Calu3 (cell line): ENCODE results near the gene COL4A4. TPM values are rescaled to one million over a fixed set of nuclear protein-coding genes. Genes with fewer than 3 reads are reported as not detected.

ENCODE experiments used
- BruUV-seq: library from RNA; stranded (reverse); fragments of 400-500 nt; replicated peaks from 2 replicates; lab custom pipeline; 2021; lab: Mats Ljungman, UMichigan
- CTCF ChIA-PET: fragments of 300-600 bp; sonication (Branson Sonifier 250); formaldehyde crosslinking; loops from one replicate; lab custom pipeline; 2022; ENCODE audit warnings: antibody characterized with exemption; lab: Charles Lee
- DNase-seq: peaks from one replicate; pipeline ENCODE4 v3.0.0; 2022
- H3K27ac Mint-ChIP-seq: one replicate; pipeline ENCODE4 v1.8.0; 2022; ENCODE audit warnings: mixed read lengths; ENCODE audit not compliant: unreplicated experiment
- H3K27me3 Mint-ChIP-seq: one replicate; pipeline ENCODE4 v1.8.0; 2022; ENCODE audit warnings: mixed read lengths; ENCODE audit not compliant: unreplicated experiment
- H3K36me3 Mint-ChIP-seq: one replicate; pipeline ENCODE4 v1.8.0; 2022; ENCODE audit warnings: mild to moderate bottlenecking, moderate library complexity, mixed read lengths; ENCODE audit not compliant: insufficient read depth, unreplicated experiment
- H3K4me1 Mint-ChIP-seq: one replicate; pipeline ENCODE4 v1.8.0; 2022; ENCODE audit warnings: mild to moderate bottlenecking, low read depth, mixed read lengths; ENCODE audit not compliant: unreplicated experiment
- H3K4me3 Mint-ChIP-seq: one replicate; pipeline ENCODE4 v1.8.0; 2022; ENCODE audit warnings: mild to moderate bottlenecking, low read depth, moderate library complexity, mixed read lengths; ENCODE audit not compliant: unreplicated experiment
- H3K9me3 Mint-ChIP-seq: one replicate; pipeline ENCODE4 v1.8.0; 2022; ENCODE audit warnings: low read depth, mixed read lengths; ENCODE audit not compliant: unreplicated experiment
- CTCF ChIP-seq: fragments of 200-600 bp; IDR thresholded peaks from one replicate; pipeline ENCODE4 v1.8.0; 2022; ENCODE audit warnings: antibody characterized with exemption; ENCODE audit not compliant: unreplicated experiment
- intact Hi-C: fragments of 100-400 bp; cut with micrococcal nuclease; formaldehyde crosslinking; loops from one replicate; pipeline ENCODE4 v1.10.0; 2022; ENCODE audit not compliant: unreplicated experiment
- total RNA-seq: library from RNA; stranded (reverse); gene quantifications from 2 replicates; pipeline ENCODE4 v1.2.3, GENCODE V29; 2022

The COL4A4 gene
- total RNA-seq, 1 experiment from 2014 or later = 17.2 TPM

- Mint-ChIP-seq H3K4me1 (peaks cover 39% of the 10 kb centered on the region), H3K27ac (peak overlapping the region; percentile 64), H3K36me3 (peaks cover 22% of the 10 kb centered on the region), H3K27me3 (no peaks in the 10 kb centered on the region), H3K4me3 (peak overlapping the region; percentile 90), H3K9me3 (no peaks in the 10 kb centered on the region)
- CTCF ChIA-PET = interaction anchor here (1.0 to 1.4 kb wide), 4 partner anchors 10 to 75 kb away, joined by 3 to 5 read pairs (median 4); no protein-coding TSS in a partner anchor
- no TSS peak for BruUV-seq
- intact Hi-C loops = no loop called here
- peak; percentile 46 for DNase-seq
- TF ChIP-seq CTCF = no peak
These were observed 464 bp downstream of the COL4A4 start for GRCh38 chr2:227163485-227163997.

GRCh38 chr2:227161947-227162346 is 2.1 kb downstream of the COL4A4 start:
- intact Hi-C loops = no loop called here
- no peak for TF ChIP-seq CTCF
- CTCF ChIA-PET = interaction anchor here (0.7 kb wide), 1 partner anchor 1166 kb away, joined by 6 read pairs; no protein-coding TSS in a partner anchor
- Mint-ChIP-seq H3K9me3 (no peaks in the 10 kb centered on the region), H3K36me3 (peaks cover 22% of the 10 kb centered on the region), H3K27me3 (no peaks in the 10 kb centered on the region), H3K4me1 (peaks cover 39% of the 10 kb centered on the region), H3K27ac (no peak overlapping the region), H3K4me3 (no peak overlapping the region)
- BruUV-seq = no TSS peak
- DNase-seq = no peak

GRCh38 chr2:227160164-227160563 is 3.8 kb downstream of the COL4A4 start:
- TF ChIP-seq CTCF = no peak
- BruUV-seq = no TSS peak
- Mint-ChIP-seq H3K9me3 (no peaks in the 10 kb centered on the region), H3K27me3 (no peaks in the 10 kb centered on the region), H3K27ac (no peak overlapping the region), H3K4me1 (peaks cover 37% of the 10 kb centered on the region), H3K4me3 (no peak overlapping the region), H3K36me3 (peaks cover 21% of the 10 kb centered on the region)
- CTCF ChIA-PET = no interaction called here
- no peak for DNase-seq
- intact Hi-C loops = no loop called here

GRCh38 chr2:227154986-227155774 is 8.8 kb downstream of the COL4A4 start:
- intact Hi-C loops = loop anchor here (10.0 kb wide), 1 partner anchor 160 kb away; no protein-coding TSS in a partner anchor
- CTCF ChIA-PET = no interaction called here
- Mint-ChIP-seq H3K9me3 (no peaks in the 10 kb centered on the region), H3K4me1 (peaks cover 41% of the 10 kb centered on the region), H3K27me3 (no peaks in the 10 kb centered on the region), H3K4me3 (no peak overlapping the region), H3K36me3 (no peaks in the 10 kb centered on the region), H3K27ac (no peak overlapping the region)
- no peak for DNase-seq
- no TSS peak for BruUV-seq
- no peak for TF ChIP-seq CTCF
